Right lobe of liver (tissue), 4 donors: ENCODE results near the gene GTF2IRD1.

Source experiments
- POLR2A ChIP-seq: fragments of 450-650 bp; IDR thresholded peaks from one replicate; pipeline ENCODE4 v1.6.1; 2017; ENCODE audit warnings: antibody characterized with exemption, mild to moderate bottlenecking
- TF ChIP-seq, protein P1 (sequence below), 4 donors: fragments of 200-600 bp in 3 of 4; fragments of 450-650 bp in 1 of 4; IDR thresholded peaks; one replicate each; pipeline versions ENCODE4 v1.5.1 to v1.8.0; 2016 to 2022; ENCODE audit warnings: antibody characterized with exemption in 4 of 4, mild to moderate bottlenecking in 2 of 4
- donor health status: DM: no; HTN: no; CAD: no.
- donor health status: DM: no; HTN: no; CAD: no.
- donor health status: DM: no; HTN: yes; CAD: no.

- TF ChIP-seq, protein P1, sequence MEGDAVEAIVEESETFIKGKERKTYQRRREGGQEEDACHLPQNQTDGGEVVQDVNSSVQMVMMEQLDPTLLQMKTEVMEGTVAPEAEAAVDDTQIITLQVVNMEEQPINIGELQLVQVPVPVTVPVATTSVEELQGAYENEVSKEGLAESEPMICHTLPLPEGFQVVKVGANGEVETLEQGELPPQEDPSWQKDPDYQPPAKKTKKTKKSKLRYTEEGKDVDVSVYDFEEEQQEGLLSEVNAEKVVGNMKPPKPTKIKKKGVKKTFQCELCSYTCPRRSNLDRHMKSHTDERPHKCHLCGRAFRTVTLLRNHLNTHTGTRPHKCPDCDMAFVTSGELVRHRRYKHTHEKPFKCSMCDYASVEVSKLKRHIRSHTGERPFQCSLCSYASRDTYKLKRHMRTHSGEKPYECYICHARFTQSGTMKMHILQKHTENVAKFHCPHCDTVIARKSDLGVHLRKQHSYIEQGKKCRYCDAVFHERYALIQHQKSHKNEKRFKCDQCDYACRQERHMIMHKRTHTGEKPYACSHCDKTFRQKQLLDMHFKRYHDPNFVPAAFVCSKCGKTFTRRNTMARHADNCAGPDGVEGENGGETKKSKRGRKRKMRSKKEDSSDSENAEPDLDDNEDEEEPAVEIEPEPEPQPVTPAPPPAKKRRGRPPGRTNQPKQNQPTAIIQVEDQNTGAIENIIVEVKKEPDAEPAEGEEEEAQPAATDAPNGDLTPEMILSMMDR (IDR thresholded peaks at IDR 0.05): no peak
- TF ChIP-seq POLR2A: no peak
Measured at GRCh38 chr7:74581916-74582440, 128.3 kb downstream of the GTF2IRD1 start.
